Colonic mucosa (tissue), 4 donors: ENCODE data around the gene GARS1. TPM values are rescaled to one million over a fixed set of nuclear protein-coding genes. Genes with fewer than 3 reads are reported as not detected.
A peak's percentile ranks its signal among the peaks of the same experiment; 100 is the strongest.

ENCODE experiments used
- DNase-seq: peaks from one replicate; pipeline ENCODE4 v3.0.0-alpha.2; 2020
- H3K27ac ChIP-seq: fragments of 200-600 bp; one replicate; pipeline ENCODE4 v1.8.0; 2021
- H3K27me3 ChIP-seq: fragments of 200-600 bp; one replicate; pipeline ENCODE4 v1.8.0; 2021
- H3K36me3 ChIP-seq: fragments of 200-600 bp; one replicate; pipeline ENCODE4 v1.8.0; 2021
- H3K4me1 ChIP-seq: fragments of 200-600 bp; one replicate; pipeline ENCODE4 v1.8.0; 2021; ENCODE audit warnings: mild to moderate bottlenecking
- H3K4me3 ChIP-seq: fragments of 200-600 bp; one replicate; pipeline ENCODE4 v1.8.0; 2021
- H3K9ac ChIP-seq, 2 donors: one replicate each; pipeline ENCODE4 v1.7.0; 2013; ENCODE audit warnings: control low read depth in 2 of 2, low read depth in 2 of 2, low read length in 2 of 2
- H3K9me3 ChIP-seq: fragments of 200-600 bp; one replicate; pipeline ENCODE4 v1.8.0; 2021
- intact Hi-C: fragments of 100-400 bp; cut with DNase I; formaldehyde crosslinking; loops from one replicate; pipeline ENCODE4 v1.14.1; 2022
- total RNA-seq, 2 donors: library from RNA; stranded (reverse); fragmentation: NEBNext Ultra II Directional in 1 of 2; extraction: Animal tissue kit (Norgen Biotek cat#: 25700) in 1 of 2; gene quantifications; one replicate each; pipeline ENCODE4 v1.2.1, GENCODE V29; 2021
- TF ChIP-seq, protein P1 (sequence below): fragments of 200-600 bp; IDR thresholded peaks from one replicate; pipeline ENCODE4 v1.8.0; 2022; ENCODE audit warnings: antibody characterized with exemption, mild to moderate bottlenecking
- donor health status: healthy.
- donor health status: DM: no; HTN: no; CAD: no.
- donor health status: DM: no; HTN: no; CAD: no.

GARS1 gene
- total RNA-seq, 2 donors from 2014 or later = 90.9 to 144 TPM

DNA sequence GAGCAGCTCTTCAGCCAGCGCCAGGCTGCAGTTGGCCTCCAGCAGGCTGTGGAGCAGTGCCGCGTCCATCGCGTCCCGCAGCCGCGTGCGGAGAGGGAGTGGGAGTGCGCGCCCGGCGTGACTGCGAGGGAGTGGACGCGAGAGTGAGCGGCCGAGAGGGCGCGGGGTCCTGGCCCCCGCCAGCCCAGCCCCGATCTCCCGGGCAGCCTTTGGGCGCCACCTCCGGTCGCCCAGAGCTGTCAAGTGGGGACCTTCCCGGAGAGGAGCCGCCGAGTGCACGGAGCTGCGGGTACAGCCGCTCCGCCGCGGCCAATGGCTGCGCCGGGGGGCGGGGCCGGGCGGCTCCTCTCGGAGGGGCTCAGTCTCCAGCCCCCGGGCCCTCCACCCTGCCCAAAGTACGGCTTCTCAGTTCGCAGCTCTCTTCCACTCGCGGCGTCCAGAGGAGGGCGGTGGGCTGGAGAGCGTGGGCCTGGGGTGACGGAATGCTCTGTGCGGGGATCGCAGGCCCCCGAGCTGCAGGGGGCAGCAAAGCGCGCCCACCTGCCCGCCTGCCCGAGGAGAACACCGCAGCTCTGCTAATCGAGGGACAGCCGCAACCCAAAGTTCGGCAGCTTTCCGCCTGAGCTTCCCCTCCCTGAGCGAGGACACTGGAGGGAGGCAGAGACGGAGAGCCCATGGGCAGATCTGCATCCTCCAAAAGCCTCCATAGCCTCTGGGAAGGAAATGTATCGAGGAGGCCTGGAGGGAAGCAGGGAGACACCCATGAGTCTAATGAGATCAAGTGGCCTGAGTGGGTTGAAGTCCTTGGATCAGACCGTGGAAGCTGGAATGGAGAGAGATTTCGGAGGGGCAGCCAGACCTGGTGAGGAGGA lies 87.8 kb downstream of the GARS1 start, which contains the start of gene CRHR2:
CRHR2 (minus strand) TSS at position 245 of the 872 bp plus-strand sequence; CDS start at position 69, 176 bp downstream.
- H3K27me3 ChIP-seq = peaks cover 21% of the 10 kb centered on the region
- H3K27ac ChIP-seq = no peak within 1 kb of the TSS
- no peak for DNase-seq
- H3K4me3 ChIP-seq = peak within 1 kb of the TSS; percentile 27
- H3K4me1 ChIP-seq = peaks cover 7% of the 10 kb centered on the region
- H3K9me3 ChIP-seq = no peaks in the 10 kb centered on the region
- no peak within 1 kb of the TSS for H3K9ac ChIP-seq
- H3K36me3 ChIP-seq = no peaks in the 10 kb centered on the region
- TF ChIP-seq, protein P1, sequence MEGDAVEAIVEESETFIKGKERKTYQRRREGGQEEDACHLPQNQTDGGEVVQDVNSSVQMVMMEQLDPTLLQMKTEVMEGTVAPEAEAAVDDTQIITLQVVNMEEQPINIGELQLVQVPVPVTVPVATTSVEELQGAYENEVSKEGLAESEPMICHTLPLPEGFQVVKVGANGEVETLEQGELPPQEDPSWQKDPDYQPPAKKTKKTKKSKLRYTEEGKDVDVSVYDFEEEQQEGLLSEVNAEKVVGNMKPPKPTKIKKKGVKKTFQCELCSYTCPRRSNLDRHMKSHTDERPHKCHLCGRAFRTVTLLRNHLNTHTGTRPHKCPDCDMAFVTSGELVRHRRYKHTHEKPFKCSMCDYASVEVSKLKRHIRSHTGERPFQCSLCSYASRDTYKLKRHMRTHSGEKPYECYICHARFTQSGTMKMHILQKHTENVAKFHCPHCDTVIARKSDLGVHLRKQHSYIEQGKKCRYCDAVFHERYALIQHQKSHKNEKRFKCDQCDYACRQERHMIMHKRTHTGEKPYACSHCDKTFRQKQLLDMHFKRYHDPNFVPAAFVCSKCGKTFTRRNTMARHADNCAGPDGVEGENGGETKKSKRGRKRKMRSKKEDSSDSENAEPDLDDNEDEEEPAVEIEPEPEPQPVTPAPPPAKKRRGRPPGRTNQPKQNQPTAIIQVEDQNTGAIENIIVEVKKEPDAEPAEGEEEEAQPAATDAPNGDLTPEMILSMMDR = no peak
- intact Hi-C loops = no loop called here

DNA sequence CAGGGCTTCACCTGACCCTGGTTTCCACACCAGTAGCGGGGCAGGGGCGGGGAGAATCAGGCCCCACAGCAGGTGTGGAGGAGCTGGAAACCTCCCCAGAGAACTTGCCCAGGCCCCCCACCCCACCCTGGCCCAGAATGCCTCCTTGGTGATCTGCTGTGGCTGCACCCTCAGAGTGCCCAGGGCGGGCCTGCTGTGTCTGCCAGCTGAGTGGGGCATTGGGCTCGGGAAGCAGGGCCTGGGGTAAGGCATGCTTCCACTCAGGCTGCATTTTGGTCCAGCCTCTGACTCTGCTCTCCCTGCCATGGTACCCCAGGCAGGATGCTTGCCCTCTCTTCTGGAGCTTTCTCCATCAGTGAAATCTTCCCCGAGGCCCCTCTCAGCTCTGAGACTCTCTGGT lies 88.6 kb downstream of the GARS1 start:
- Histone ChIP-seq H3K4me3 (no peak overlapping the region), H3K27ac (no peak overlapping the region), H3K9me3 (no peaks in the 10 kb centered on the region), H3K27me3 (peaks cover 21% of the 10 kb centered on the region), H3K4me1 (peaks cover 7% of the 10 kb centered on the region), H3K36me3 (no peaks in the 10 kb centered on the region), H3K9ac (no peak overlapping the region)
- TF ChIP-seq, protein P1 = no peak
- no peak for DNase-seq
- intact Hi-C loops = no loop called here

Other genes starting within 250 kb of the GARS1 start
- gene NOD1, start 116.1 kb upstream of the GARS1 start, total RNA-seq = 10 to 100 TPM in 1 of 2 donors, 1 to 10 TPM in 1; 9.5 to 14.0 TPM
- 100 to 1,000 TPM in 1 of 2 donors, 10 to 100 TPM in 1; 42.5 to 103 TPM for gene GGCT, start 90.0 kb upstream of the GARS1 start, total RNA-seq
- under 1 TPM in 1 of 2 donors, not detected in 1; 0.16 TPM for gene CRHR2, start 87.6 kb downstream of the GARS1 start, total RNA-seq
- 1 to 10 TPM; 2.3 to 6.0 TPM for gene INMT, start 157.3 kb downstream of the GARS1 start, total RNA-seq
- gene MINDY4, start 176.5 kb downstream of the GARS1 start, total RNA-seq = 1 to 10 TPM; 2.2 to 4.2 TPM